Body of pancreas (tissue), 4 donors: ENCODE results near the gene SNIP1.

Experiments used
- POLR2A ChIP-seq, 3 donors: fragments of 450-650 bp; IDR thresholded peaks; one replicate each; pipeline ENCODE4 v1.6.1; 2016; ENCODE audit warnings: antibody characterized with exemption in 3 of 3, mild to moderate bottlenecking in 2 of 3
- TF ChIP-seq, protein P1 (sequence below), 7 experiments: fragments of 450-650 bp in 4 of 7; fragments of 200-600 bp in 3 of 7; sonication (generic) in 3 of 7; IDR thresholded peaks; one replicate each; pipeline ENCODE4 v1.5.1; 2016 to 2019; ENCODE audit warnings: antibody characterized with exemption in 7 of 7

DNA sequence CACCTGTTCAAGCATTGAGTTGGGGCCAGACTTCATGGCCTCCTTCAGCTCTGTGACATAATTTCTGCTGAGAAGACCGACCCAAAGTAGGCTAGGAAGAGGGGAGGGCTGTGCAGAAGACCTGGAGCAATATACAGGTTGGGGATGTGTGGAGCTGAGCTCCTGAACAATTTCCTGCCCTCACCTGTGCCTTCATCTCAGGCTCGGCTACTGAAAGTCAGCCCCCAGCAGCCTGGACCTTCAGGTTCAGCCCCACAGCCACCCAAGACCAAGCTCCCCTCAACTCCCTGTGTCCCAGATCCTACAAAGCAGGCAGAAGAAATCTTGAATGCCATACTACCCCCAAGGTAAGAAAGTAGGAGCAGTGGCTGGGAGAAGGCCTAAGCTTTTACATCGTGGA is 3.3 kb upstream of the SNIP1 start:
- TF ChIP-seq, protein P1, sequence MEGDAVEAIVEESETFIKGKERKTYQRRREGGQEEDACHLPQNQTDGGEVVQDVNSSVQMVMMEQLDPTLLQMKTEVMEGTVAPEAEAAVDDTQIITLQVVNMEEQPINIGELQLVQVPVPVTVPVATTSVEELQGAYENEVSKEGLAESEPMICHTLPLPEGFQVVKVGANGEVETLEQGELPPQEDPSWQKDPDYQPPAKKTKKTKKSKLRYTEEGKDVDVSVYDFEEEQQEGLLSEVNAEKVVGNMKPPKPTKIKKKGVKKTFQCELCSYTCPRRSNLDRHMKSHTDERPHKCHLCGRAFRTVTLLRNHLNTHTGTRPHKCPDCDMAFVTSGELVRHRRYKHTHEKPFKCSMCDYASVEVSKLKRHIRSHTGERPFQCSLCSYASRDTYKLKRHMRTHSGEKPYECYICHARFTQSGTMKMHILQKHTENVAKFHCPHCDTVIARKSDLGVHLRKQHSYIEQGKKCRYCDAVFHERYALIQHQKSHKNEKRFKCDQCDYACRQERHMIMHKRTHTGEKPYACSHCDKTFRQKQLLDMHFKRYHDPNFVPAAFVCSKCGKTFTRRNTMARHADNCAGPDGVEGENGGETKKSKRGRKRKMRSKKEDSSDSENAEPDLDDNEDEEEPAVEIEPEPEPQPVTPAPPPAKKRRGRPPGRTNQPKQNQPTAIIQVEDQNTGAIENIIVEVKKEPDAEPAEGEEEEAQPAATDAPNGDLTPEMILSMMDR (IDR thresholded peaks at IDR 0.05), result no peak
- no peak for TF ChIP-seq POLR2A (IDR thresholded peaks at IDR 0.05)
